ENCODE data around the gene EPAS1.

DNA sequence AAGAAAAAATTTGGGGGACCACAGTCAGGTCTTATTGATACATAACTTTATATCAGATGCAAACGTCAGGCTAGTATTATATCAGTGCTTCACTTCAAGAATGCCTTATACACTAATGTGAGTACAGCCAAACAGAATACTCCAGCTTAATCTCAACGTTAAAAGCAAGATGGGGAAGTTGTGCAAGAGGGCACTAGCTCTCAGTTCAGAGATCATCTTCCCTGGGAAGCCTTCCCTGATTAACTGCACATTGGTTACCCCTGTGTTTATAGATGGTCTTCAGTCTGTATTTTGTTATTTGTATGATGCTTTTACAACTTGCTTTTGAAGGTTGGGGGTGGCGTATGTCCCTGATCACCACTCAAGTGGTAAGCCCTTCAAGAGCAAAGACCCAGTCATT, 11.4 kb downstream of the EPAS1 start:
- TF ChIP-seq, protein P1, sequence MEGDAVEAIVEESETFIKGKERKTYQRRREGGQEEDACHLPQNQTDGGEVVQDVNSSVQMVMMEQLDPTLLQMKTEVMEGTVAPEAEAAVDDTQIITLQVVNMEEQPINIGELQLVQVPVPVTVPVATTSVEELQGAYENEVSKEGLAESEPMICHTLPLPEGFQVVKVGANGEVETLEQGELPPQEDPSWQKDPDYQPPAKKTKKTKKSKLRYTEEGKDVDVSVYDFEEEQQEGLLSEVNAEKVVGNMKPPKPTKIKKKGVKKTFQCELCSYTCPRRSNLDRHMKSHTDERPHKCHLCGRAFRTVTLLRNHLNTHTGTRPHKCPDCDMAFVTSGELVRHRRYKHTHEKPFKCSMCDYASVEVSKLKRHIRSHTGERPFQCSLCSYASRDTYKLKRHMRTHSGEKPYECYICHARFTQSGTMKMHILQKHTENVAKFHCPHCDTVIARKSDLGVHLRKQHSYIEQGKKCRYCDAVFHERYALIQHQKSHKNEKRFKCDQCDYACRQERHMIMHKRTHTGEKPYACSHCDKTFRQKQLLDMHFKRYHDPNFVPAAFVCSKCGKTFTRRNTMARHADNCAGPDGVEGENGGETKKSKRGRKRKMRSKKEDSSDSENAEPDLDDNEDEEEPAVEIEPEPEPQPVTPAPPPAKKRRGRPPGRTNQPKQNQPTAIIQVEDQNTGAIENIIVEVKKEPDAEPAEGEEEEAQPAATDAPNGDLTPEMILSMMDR (IDR thresholded peaks at IDR 0.05; ENCODE audit: insufficient read depth, low read length), result no peak
- TF ChIP-seq POLR2AphosphoS5 (IDR thresholded peaks at IDR 0.05; ENCODE audit: low read depth) (no peak), REST (IDR thresholded peaks at IDR 0.05; ENCODE audit: insufficient replicate concordance, low read depth) (no peak), SPI1 (IDR thresholded peaks at IDR 0.05; ENCODE audit: borderline replicate concordance, low read depth) (no peak)

Data from HL-60 (cell line).